KMS-11 (cell line): ENCODE results near the gene ERI2.

Experiments
- H2AFZ ChIP-seq: fragments of 200-600 bp; sonication (generic); 2 replicates; pipeline ENCODE4 v1.6.1; 2016; ENCODE audit warnings: antibody characterized with exemption, mixed run types, low read depth
- H3K27ac ChIP-seq: fragments of 200-600 bp; sonication (generic); 2 replicates; pipeline ENCODE4 v1.6.1; 2016; ENCODE audit warnings: mild to moderate bottlenecking, mixed run types
- H3K27me3 ChIP-seq: fragments of 200-600 bp; sonication (generic); 2 replicates; pipeline ENCODE4 v1.6.1; 2017; ENCODE audit warnings: mild to moderate bottlenecking, low read depth, mixed run types, moderate library complexity; ENCODE audit not compliant: insufficient read depth
- H3K36me3 ChIP-seq: fragments of 200-600 bp; sonication (generic); 2 replicates; pipeline ENCODE4 v1.6.1; 2017; ENCODE audit warnings: mild to moderate bottlenecking, mixed run types; ENCODE audit not compliant: insufficient read depth
- H3K4me1 ChIP-seq: fragments of 200-600 bp; sonication (generic); 2 replicates; pipeline ENCODE4 v1.6.1; 2016; ENCODE audit warnings: mild to moderate bottlenecking, low read depth, mixed run types; ENCODE audit not compliant: poor library complexity, severe bottlenecking
- H3K4me2 ChIP-seq: fragments of 200-600 bp; sonication (generic); 2 replicates; pipeline ENCODE4 v1.7.0; 2016; ENCODE audit warnings: mild to moderate bottlenecking, mixed run types
- H3K4me3 ChIP-seq: fragments of 200-600 bp; sonication (generic); IDR thresholded peaks from 2 replicates; pipeline ENCODE4 v1.6.1; 2017; ENCODE audit warnings: low read depth, low read length, mixed read lengths; ENCODE audit not compliant: insufficient read depth
- H3K79me2 ChIP-seq: fragments of 200-600 bp; sonication (generic); 2 replicates; pipeline ENCODE4 v1.6.1; 2016; ENCODE audit warnings: low read depth, mixed run types; ENCODE audit not compliant: insufficient read depth
- H3K9ac ChIP-seq: fragments of 200-600 bp; sonication (generic); 2 replicates; pipeline ENCODE4 v1.6.1; 2016; ENCODE audit warnings: mild to moderate bottlenecking, mixed run types
- H4K20me1 ChIP-seq: fragments of 200-600 bp; sonication (generic); 2 replicates; pipeline ENCODE4 v1.6.1; 2016; ENCODE audit warnings: mild to moderate bottlenecking, mixed run types; ENCODE audit not compliant: insufficient read depth
- TF ChIP-seq, protein P1 (sequence below): fragments of 200-600 bp; sonication (generic); conservative IDR thresholded peaks from 2 replicates; pipeline ENCODE4 v1.6.1; 2017; ENCODE audit warnings: low read depth, mild to moderate bottlenecking, antibody characterized with exemption, low read length, moderate library complexity, mixed read lengths

ERI2 gene, protein sequence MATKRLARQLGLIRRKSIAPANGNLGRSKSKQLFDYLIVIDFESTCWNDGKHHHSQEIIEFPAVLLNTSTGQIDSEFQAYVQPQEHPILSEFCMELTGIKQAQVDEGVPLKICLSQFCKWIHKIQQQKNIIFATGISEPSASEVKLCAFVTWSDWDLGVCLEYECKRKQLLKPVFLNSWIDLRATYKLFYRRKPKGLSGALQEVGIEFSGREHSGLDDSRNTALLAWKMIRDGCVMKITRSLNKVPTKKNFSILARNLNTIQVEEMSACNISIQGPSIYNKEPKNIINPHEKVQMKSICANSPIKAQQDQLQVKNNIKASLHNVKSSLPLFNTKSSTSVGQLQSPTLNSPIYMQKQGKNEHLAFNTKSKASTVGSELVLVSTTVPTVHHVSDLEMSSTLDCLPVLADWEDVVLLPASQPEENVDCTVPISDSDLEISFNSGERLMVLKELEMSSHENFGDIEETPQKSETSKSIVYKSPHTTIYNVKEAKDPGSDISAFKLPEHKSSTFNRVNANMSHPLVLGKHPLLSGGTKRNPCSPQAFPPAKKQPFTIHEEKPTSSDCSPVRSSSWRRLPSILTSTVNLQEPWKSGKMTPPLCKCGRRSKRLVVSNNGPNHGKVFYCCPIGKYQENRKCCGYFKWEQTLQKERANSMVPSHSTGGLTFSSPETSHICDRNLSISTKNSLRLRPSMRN

DNA sequence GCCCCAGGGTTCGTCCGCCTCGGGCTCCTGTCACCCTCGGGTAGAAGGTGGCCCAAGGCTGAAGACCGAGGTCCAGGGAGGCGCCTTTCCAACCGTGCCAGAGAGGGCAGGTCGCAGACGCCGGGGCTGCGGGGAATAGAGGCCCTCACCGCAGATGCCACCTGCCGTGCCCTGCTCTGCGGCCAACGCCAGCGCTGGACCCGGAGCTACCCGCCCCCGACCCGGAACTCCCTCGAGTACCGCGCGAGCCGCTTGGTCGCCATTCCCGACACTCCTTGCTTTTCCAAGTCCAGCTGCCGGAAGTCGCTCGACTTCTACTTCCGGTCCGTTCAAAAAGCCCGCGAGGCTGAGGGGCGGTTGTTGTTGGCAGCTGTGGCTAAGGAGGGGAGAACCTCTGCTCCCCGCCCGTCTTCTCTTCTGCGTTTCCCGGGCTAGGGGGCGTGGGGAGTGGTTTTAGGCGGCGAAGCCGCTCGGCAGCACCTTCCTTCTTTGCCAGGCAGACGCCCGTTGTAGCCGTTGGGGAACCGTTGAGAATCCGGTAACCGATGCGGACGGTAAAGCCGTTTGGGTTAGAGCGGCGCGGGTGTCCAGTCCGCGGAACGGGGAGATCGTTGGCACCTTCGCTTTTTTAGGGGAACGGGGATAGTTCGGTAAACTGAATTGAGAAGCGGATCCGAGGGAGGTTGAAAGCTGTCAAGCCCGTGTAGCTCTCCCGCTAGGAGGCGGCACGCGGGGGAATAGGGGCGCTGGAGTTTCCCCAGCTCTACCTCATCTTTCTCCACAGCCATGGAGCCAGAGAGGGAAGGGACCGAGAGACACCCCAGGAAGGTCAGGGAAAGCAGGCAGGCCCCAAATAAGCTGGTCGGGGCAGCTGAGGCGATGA is at the start of gene ERI2, which contains the start of gene REXO5:
Gene ERI2, minus strand, starts transcription at position 305 of the 883 bp plus-strand sequence. Its CDS starts 42 bp downstream, at position 263.
Gene REXO5, plus strand, starts transcription at position 360 of the 883 bp plus-strand sequence. Its CDS starts 427 bp downstream, at position 787.
- Histone ChIP-seq H3K27ac (peak within 1 kb of the TSS; percentile 74), H3K36me3 (no peaks in the 10 kb centered on the region), H3K9ac (peak within 1 kb of the TSS; percentile 80), H3K27me3 (no peaks in the 10 kb centered on the region), H3K4me3 (peak within 1 kb of the TSS; percentile 44), H3K4me2 (peak within 1 kb of the TSS; percentile 73), H4K20me1 (no peaks in the 10 kb centered on the region), H3K79me2 (no peaks in the 10 kb centered on the region; the same call in 1 of the 2 replicates), H3K4me1 (peaks cover 8% of the 10 kb centered on the region), H2AFZ (peak within 1 kb of the TSS; percentile 91)
- TF ChIP-seq, protein P1, sequence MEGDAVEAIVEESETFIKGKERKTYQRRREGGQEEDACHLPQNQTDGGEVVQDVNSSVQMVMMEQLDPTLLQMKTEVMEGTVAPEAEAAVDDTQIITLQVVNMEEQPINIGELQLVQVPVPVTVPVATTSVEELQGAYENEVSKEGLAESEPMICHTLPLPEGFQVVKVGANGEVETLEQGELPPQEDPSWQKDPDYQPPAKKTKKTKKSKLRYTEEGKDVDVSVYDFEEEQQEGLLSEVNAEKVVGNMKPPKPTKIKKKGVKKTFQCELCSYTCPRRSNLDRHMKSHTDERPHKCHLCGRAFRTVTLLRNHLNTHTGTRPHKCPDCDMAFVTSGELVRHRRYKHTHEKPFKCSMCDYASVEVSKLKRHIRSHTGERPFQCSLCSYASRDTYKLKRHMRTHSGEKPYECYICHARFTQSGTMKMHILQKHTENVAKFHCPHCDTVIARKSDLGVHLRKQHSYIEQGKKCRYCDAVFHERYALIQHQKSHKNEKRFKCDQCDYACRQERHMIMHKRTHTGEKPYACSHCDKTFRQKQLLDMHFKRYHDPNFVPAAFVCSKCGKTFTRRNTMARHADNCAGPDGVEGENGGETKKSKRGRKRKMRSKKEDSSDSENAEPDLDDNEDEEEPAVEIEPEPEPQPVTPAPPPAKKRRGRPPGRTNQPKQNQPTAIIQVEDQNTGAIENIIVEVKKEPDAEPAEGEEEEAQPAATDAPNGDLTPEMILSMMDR = peak; percentile 22; the same call in 1 of the 2 replicates

DNA sequence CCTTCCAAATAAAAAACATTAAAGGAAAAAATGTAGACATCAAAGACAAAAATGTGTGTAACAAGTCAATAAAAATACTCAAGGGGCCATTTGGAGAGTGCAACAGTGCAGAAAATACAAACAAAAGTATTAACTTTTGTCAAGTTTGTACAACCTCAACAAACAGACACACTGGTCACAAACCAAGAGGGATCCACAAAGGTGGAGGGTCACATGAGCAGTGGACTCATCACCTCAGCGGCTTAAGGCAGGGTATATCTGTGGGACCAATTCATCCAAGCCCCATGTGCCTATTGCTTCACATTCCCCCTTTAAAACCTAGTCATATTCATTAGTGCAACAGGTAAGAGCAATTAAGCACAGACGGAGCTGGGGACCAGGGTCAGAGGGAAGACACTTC is 48.7 kb upstream of the ERI2 start:
- Histone ChIP-seq H3K4me1 (no peaks in the 10 kb centered on the region), H4K20me1 (no peaks in the 10 kb centered on the region), H2AFZ (no peak overlapping the region), H3K36me3 (no peaks in the 10 kb centered on the region), H3K27me3 (no peaks in the 10 kb centered on the region), H3K4me3 (no peak overlapping the region), H3K79me2 (no peaks in the 10 kb centered on the region), H3K27ac (no peak overlapping the region), H3K4me2 (no peak overlapping the region), H3K9ac (no peak overlapping the region)
- TF ChIP-seq, protein P1 = no peak

DNA sequence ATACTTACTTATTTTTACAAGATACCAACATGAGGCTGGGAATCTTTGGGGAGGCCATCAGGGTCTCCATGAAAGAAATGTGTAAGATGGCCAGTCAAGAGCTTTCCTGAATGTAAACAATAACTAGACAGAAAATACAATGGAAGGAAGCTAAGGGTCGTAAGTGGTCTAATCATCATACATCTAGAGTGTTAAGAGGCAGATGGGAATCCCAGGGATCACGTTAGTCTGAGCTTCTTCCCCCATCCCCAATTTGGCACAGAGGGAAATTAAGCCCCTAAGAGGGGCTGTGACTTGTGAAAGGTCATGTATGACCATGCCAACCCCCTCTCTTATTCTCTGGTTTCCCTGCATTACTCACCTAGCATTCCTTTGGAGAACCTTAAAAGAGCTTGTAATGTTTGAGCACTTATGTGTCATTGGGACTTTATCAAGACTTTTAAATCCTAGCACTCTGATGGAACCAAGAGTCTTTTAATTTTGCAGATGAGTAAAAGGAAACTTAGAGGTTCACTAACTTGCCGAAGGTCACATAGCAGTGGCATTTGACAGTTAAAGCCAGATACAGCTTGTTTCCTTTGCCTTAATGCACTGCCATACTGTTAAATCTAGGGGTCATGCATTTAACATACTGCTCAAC is 47.8 kb upstream of the ERI2 start:
- Histone ChIP-seq H4K20me1 (no peaks in the 10 kb centered on the region), H3K4me3 (no peak overlapping the region), H2AFZ (no peak overlapping the region), H3K9ac (no peak overlapping the region), H3K4me1 (no peaks in the 10 kb centered on the region), H3K79me2 (no peaks in the 10 kb centered on the region), H3K27me3 (no peaks in the 10 kb centered on the region), H3K27ac (no peak overlapping the region), H3K4me2 (no peak overlapping the region), H3K36me3 (no peaks in the 10 kb centered on the region)
- TF ChIP-seq, protein P1 = no peak

DNA sequence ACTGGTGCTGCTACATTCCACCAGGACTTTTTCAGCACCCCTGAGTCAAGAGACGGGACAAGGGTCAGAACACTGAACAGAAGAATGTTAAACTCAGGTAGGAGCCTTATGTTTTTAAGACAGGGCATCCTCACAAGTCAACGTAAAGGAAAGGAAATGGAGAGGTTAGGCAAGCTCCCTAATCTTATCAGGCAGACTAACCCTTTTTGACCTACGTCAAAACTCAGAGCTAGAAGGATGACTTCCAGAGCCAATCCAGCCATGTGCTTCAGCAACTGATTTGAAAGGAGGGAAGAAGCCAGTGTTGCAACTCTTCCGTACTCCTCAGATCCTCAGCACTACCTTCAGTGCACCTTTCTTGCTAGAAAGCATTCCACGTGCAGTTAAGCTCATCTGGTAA is 46.9 kb upstream of the ERI2 start:
- TF ChIP-seq, protein P1 = no peak
- H3K27me3 ChIP-seq = no peaks in the 10 kb centered on the region
- no peaks in the 10 kb centered on the region for H3K79me2 ChIP-seq
- H3K36me3 ChIP-seq = no peaks in the 10 kb centered on the region
- H3K4me1 ChIP-seq = no peaks in the 10 kb centered on the region
- H2AFZ ChIP-seq = no peak overlapping the region
- no peak overlapping the region for H3K4me3 ChIP-seq
- H4K20me1 ChIP-seq = no peaks in the 10 kb centered on the region
- H3K9ac ChIP-seq = no peak overlapping the region
- H3K4me2 ChIP-seq = no peak overlapping the region
- H3K27ac ChIP-seq = no peak overlapping the region
